HG02884 (cell line): ENCODE measurements around the gene BCR.

Experiments
- ATAC-seq: cut with Tn5 transposase; IDR thresholded peaks from one replicate; pipeline ENCODE4 v1.9.1; 2021; ENCODE audit warnings: mild to moderate bottlenecking, moderate library complexity; ENCODE audit not compliant: unreplicated experiment

BCR gene

DNA sequence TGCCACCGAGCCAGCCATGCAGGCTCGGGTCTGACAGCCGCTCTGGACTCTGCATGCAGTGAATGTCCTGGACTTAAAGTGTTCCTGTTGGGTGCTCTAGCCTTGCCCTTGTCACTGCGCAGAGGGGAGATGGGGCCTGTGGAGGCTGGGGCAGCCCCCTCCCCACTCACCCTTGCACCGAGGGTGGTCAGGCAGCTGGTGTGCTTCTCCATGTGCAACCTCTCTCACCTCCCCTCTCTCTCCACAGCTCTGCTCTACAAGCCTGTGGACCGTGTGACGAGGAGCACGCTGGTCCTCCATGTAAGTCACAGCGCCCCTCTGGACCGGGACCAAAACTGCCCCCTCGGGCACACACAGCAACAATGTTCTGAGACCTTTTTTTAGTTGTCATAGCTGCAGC lies 92.5 kb downstream of the BCR start:
- no peak for ATAC-seq

DNA sequence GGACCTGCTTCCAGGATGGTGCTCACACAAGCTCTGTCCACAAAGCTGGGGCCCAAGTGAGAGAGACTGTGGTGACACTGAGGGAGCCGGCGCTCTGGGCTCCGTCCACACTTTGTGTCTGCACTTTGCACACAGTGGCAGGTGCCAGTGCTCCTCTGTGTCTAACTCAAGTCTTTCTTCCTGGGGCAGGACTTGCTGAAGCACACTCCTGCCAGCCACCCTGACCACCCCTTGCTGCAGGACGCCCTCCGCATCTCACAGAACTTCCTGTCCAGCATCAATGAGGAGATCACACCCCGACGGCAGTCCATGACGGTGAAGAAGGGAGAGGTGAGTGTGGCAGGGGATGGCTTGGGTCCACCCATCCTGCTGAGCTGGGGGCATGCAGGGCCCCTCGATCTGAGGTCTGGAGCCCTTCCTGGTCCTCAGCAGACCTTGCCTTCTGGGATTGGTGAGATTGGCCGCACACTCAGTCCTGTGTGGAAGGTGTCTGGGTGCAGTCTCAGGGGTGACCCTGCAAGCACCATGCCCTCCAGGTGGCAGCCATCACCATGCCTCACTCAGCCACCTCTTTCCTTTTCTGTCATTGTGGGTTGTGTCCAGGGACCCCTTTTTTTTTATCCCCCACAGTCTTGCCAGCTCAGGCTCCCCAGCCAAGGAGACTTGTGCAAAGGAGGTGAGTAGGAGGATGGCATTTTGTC lies 93.3 kb downstream of the BCR start:
- no peak for ATAC-seq

DNA sequence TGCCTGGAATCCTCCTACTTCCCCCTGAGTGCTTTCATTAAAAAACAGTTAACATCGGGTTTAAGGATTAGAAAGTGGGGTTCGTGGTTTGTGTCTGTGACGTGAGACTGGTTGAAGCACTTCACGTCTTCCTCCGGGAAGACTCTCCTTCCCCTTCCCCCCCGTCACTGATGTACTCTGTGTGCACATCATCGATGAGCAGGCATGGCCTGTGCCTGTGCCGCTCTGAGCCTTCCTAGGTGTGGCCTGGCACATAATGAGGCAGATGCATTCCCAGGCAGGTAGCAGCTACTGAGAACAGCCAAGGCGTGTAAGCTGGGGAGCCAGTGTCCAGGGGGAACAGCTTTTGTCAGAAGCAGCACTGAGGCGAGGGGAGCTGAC lies 93.8 kb downstream of the BCR start:
- no peak for ATAC-seq

DNA sequence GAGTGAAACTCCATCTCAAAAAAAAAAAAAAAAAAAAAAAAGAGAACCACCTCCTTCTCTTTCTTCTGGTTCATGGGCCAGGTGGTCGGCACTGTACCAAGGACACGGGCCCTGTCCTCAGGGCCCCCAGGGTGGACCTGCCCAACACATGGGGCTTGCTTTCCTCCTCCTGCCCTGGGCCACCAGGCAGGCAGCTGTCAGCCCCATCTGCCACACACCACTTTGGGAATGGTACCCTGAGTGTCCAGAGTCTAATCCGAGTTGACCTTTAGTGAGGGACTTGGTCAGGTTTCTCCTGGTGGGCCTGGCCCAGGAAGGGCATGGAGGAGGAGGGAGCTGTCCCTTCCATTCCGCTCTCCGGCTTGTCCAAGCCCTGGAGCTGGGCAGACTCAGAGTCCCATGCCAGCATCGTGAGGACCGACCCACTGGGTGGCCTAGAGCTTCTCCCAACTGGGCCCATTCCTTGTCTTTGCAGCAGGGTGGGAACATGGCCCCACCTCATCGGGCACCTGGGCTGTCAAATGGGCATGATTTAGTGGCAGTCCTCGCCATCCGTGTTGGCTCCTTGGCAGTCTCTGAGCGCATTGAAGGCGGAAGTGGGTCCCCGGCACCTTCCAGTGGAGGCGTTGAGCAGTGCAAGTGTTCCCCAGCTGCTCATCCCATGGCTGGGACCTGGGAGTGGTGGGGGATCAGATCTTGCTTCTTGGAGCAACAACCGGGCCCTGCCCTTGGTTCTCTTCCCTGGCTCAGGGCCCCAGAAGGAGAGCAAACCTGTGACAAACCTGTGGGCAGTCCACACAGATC lies 94.8 kb downstream of the BCR start:
- ATAC-seq, result no peak

DNA sequence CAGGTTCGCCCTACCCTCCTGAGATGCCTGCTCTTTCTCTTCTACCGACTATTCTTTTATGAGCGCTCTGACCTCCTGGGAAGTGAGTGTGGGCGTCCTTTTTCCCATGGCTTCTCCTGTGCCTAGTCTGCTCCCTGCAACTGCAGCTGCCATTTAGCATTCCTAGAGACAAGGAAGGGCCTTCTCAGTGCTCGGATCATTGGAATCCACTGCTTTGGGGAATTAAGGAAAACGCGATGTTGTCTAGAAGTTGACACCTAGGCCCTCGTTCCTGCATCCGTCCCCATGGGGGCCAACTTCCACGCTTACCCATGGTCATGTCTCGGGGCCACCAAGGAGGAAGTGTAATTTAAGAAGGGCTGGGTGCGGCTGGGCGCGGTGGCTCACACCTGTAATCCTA lies 95.4 kb downstream of the BCR start:
- ATAC-seq, result no peak

DNA sequence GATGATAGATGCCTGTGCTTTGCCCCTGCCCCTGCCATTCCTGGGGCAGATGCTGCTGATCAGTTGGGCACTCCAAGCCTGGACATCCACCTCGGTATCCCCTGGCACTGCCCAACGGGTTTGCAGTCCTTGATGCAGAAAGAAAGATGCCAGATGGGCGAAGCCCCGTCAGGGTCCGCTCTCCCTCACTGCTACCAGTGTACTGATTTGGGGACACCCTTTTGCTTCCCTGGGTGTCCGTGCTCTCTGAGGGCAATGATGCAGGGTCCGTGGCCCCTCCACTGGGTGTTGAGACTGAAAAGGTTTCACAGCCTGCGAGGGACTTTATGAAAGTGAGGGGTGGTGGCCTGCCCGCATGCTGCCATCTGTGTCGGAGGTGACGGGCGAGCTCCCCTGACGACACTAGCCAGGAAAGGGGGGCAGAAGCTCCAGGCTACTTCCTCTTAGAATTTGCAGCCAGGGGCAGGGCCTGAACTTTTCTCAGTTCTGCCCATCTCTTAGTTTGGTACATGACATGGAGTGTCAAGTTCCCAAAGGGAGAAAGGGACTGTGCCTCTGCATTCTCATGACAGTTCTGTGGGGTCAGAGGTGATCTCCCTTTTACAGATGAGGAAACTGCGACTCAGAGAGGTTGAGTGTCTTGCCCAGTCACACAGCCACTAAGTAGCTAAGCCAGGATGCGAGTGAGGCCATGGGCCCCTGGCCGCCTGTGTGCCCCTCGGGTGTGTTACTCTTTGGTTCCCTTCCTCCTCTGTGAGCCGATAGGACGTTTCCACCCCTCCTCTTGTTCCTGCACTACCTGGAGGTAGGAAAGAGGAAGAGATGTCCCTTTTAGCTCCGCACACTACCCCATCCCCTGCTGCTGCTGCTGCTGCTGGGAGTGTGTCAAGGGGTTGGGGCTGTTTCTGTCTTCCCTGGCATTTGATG lies 96.6 kb downstream of the BCR start:
- ATAC-seq, result no peak

DNA sequence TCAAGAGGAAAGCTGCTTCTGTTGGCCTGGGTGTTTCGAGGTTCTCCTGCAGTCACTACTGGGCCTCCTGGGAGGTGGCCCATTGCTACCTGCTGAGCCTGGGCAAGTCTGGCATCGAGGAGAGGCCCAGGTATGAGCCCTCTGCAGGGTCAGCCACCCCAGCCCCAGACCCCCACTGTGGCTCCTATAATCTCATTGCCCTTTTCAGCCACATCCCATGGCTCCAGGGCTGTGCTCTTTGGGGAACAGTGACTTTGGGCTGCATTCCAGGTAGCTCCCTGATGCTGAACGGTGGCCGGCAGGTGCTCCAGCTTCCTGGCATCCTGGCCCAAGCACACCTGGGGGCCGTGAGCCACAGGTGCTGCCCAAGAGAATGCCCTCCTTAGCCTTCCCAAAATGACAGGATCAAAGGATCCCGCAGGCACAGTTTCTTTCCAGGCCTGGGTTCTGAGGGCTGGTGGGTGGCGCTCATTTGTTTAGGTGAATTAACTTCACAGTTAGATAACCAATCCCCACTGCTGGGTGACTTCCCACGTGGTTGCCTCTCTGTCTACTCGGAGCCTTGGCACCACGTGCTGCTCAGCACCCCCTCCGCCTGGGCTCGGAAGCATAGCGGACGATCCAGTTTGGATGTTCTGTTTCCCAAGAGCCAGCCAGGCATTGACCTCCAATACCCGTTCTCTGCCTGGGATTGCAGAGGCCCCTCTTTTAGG lies 97.4 kb downstream of the BCR start:
- no peak for ATAC-seq

DNA sequence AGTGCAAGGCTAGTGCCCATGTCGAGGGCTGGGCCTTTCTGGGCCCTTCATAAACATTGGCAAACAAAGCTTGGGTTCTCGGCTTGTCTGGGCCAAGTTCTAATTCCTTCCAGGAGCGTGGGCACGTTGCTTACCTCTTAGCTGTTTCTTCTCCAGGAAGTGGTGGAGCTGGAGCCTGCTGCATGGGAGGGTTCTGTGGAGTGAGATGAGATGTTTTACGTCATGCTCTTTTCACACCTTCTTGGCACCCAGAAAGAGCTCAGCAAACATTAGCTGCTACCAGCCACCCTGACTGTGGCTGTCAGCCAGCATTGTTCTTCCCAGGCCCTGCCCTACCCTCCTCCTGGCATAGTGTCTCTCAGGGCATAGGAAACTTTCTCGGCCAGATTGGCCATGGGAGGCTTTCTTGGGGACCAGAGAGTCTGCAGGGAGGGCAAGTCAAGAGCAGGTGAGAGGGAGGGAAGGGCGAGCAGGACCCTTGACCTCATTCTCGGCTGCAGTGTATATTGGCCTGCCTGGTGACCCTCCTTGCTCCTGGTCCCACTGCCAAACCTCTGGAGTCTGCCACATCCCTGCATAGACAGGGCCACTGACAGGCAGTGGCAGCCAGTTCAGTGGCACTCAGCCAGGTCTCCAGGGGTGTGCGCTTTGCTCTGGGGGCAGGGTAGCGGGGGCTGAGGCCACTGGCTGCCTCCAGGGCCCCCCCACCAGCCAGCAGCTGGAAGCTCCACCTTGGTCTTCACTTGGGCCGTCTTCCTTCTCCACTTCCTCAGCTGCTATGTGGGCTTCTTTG lies 98.8 kb downstream of the BCR start:
- ATAC-seq, result no peak

DNA sequence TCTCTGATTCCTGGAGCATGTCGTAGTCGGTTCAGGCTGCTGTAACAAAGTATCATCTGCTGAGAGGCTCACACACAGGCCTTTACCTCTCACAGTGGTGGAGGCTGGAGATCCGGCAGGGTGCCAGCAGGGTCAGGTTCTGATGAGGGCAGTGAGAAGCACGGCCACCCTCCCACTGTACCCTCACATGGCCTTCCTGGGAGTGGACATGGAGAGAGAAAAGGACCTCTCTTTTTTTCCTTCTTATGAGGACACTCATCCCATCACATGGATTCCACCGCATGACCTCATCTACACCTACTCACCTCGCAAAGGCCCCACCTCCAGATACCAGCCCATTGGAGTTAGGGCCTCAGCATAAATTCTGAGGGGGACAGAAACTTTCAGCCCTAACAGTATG lies 99.5 kb downstream of the BCR start:
- no peak for ATAC-seq

DNA sequence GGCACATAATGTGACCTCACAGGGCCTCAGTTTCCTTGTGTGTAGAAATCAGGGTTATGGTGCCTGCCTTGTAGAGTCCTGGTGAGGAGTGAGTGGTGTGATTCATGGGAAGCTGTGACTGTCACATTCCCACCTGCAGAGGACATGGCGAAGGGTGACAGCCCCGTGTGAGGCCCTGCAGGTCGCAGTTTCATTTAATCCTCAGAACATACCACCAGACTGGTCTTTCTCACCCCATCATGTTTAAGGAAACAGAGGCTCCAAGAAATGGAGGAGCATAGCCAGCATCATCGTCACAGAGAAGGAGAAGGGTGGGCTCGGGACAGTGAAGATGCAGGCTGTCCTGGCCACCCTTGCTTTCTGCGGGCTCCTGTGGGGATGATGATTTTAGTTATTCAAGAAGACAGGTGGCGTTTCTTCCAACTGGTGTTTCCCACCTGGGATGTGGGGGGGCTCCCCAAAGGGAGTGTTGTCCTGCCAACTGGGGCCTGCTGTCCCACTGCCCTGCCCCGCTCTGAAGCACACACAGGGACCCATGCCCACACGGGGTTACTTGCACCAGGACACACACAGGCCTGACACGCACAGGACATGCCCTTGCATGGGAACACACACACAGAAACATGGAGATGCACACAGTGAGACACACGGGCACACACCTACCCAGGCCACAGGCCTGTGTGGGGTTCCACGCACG lies 100.2 kb downstream of the BCR start:
- ATAC-seq, result no peak

DNA sequence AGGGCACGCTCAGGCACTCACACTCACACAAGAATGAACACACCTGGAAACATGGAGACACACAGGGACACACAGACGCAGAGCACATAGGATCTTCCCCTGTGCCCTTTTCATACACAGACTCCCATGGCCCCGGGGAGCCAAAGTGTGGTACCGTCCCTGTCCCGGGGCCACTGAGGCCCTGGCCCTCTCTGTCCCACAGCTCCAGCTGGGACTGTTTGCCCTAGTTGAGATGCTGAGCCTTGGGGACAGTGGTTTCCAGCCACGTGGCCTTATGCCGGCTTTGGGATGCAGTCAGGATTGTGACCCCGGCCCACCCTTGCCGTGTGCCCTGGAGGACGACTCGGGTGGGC lies 100.7 kb downstream of the BCR start:
- no peak for ATAC-seq

DNA sequence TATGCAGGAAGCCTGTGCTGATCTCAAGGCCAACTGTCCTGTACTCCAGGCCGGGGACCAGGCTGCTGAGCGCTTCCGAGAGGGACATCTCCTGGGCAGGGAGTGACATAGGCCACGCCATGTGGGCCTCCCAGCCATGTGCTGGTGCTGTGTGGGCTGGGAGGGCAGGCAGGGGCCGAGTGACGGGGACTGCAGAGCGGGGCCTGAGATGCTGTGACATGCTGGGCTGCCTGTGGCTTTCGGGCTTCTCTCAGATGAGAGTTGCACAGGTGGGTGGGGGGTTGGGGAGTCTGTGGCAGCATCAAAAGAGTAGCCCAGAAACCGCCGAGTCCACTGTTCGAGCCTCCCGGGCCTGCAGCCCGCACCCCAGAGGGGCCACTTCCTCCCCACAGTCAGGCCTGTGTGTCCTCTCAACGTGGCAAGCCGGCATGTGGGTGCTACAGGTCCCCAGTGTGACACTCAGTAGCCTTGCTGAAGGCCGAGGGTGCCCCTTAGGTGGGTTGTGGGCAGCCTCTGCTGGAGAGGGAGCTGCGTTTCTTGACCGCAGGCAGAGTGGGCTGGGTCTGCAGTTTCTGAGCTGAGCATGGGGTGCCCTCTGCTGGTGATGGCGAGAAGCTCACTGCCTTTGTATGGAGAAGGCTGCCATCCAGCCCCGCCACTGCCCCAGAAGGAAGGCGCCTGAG lies 101.2 kb downstream of the BCR start:
- ATAC-seq, result no peak

DNA sequence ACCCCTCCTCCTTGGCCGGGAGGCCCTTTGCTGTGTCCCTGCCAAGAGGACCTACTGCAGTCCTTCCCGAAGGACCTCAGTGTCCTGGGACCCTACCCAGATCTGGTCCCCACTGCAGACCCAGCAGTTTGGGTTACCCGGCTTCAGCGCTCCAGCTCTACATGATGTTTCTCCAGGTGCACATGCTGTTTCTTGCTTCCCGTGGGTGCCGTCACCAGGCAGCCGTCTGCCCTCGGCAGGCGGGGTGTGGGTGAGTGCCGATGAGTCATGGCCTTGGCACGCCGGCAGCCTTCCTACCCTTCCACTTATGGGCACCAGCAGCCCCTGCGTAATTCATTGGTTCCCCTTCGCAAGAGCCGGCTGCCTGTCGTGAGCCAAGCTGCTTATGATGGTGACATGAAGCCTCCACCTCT lies 101.8 kb downstream of the BCR start:
- ATAC-seq, result no peak

DNA sequence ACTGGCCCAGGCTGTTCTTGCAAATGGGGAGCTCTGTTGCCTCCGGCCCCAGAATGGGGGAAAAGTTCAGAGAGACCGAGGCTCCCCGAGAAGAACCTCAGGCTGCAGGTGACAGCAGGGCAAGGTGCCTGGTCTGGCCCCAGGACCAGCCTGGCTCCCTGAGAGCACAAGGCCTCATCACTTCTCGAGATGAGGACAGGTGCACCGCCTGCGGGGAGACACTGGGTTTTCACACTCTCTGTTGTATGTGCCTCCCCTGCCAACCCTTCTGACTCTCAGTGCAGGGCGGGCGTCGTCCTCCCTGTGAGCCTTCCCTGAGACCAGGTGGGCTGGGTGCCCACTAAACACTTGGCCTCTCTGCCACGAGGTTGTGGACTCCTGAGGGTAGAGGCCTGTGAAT lies 102.2 kb downstream of the BCR start:
- no peak for ATAC-seq

DNA sequence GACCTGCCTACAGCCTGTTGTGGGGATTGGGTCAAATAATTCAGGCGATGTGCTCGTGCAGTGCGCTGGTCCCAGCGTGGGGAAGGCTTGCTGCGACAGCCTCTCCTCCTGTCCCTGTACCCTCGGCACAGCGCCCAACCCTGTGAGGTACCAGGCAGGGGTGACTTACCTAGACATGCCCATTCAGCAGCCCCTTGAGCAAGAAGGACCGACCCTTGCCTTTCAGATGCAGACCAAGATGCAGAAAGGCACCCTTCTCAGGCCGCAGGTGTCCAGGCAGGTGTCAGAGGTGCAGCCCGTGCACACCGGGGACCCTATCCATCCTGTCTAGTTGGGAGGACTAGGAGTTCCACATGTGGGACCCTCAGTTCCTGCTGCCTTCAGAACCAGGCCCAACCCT lies 102.7 kb downstream of the BCR start:
- ATAC-seq, result no peak

DNA sequence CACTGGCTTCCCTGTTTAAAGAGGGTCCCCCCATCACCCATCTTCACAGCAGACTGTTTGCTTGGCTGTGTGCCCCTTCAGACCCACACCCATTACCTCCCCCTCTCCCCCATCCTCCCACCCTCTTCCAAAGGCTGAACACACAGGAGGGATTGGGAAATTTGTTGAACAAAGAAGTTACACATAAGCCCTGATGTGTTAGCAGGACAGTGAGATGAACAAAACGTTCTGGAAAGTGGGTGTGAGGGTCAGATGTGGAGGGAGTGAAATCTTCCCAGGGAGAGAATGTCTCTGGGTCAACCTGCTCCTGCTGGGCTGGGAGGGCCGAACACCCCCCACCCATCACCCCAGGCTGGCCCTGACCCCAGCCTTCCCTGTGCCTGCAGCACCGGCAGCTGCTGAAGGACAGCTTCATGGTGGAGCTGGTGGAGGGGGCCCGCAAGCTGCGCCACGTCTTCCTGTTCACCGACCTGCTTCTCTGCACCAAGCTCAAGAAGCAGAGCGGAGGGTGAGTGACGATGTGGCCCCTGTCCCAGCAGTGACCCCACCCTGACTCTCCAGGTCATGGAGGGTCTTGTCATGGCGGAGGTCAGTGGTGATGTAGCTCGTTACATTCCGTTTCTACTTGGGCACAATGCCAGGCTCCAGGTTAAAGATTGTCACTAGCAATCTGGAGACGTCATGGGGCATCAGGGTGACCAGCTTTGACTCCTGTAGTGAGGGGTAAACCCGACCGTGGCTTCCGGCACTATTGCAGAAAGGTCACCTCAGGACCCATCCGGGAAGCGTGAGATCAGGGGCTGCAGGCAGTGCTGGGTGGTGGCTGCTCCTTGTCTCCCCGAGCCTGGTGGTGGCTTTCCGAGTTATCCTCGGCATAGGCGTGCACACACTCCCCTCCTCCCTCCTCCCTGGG lies 103.5 kb downstream of the BCR start:
- no peak for ATAC-seq

DNA sequence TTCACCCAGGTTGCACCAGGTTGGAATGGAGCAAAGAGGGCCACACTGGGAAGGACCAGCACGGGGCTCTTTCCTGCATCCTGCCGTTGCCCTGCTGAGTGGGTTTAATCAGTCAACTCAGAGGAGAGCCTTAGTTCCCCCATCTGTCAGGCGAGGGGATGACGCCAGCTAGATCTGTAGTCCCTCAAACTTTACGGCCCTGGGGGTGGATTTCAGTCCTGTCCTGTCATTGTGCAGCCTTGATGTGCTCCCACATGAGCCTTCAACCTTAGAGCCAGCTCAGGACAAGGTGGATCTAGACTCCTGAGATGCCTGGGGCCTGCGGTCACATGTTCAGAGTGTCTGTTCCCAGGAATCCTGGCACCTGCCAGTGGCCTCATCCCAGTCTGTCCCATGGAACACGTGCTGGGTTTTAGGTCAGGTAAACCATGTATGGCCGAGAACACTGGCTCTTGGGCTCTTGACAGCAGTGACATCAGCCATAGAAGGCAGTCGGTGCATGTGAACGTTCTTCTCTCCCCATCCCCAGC lies 104.3 kb downstream of the BCR start:
- no peak for ATAC-seq

DNA sequence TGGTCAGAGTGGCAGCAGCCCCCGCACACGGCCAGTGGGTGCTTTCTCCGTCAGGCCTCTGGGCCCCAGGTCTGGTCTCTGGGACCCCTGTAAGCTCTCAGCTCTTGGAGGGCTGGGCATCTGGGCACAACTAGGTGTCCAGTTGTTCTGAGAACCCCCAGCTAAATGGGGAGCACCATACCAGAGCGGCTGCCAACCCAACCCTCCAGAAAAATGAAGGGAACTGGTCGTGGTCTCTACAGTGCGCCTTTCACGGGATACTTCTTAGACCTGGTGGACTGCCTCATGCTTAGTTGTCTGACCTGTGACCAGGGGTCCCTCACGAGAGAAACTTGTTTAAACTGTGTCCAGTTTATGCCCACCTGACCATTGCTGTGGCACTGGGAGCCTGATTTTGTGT lies 104.9 kb downstream of the BCR start:
- no peak for ATAC-seq
